HEK293 (cell line): Measurements from ENCODE around the gene AP1G2.

Experiments used
- CTCF ChIA-PET: fragments of 350-600 bp; formaldehyde crosslinking; extraction: SDS; loops from one replicate; lab custom pipeline; 2021; ENCODE audit warnings: antibody characterized with exemption; lab: Yijun Ruan, JAX
- POLR2A ChIA-PET: fragments of 300-600 bp; formaldehyde crosslinking; extraction: SDS; loops from one replicate; lab custom pipeline; 2020; ENCODE audit warnings: antibody characterized with exemption, inconsistent platforms; lab: Yijun Ruan, JAX
- H3K27ac ChIP-seq: fragments of 200-500 bp; sonication (Bioruptor generic); 2 replicates; pipeline ENCODE4 v1.5.1; 2014; ENCODE audit warnings: low read depth, low read length, control low read depth, inconsistent platforms; ENCODE audit errors: extremely low read depth
- H3K36me3 ChIP-seq, 2 experiments: fragments of 200-500 bp in 1 of 2; sonication (Bioruptor generic) in 1 of 2; 1 replicate in 1 of 2; 2 replicates in 1 of 2; pipeline ENCODE4 v1.5.1; 2014 to 2017; ENCODE audit warnings: inconsistent platforms in 2 of 2, low read length in 2 of 2; ENCODE audit not compliant: control insufficient read depth in 2 of 2, insufficient read depth in 1 of 2
- H3K4me1 ChIP-seq: fragments of 200-500 bp; sonication (Bioruptor generic); 2 replicates; pipeline ENCODE4 v1.5.1; 2014; ENCODE audit warnings: mild to moderate bottlenecking, low read length, inconsistent platforms; ENCODE audit not compliant: control insufficient read depth, insufficient read depth
- H3K4me3 ChIP-seq: 2 replicates; pipeline ENCODE4 v1.5.1; 2011; ENCODE audit warnings: low read depth, mild to moderate bottlenecking, control low read depth, low read length, moderate library complexity
- H3K9me3 ChIP-seq: fragments of 200-500 bp; sonication (Bioruptor generic); 2 replicates; pipeline ENCODE4 v1.5.1; 2014; ENCODE audit warnings: low read depth, low read length, inconsistent platforms; ENCODE audit not compliant: control insufficient read depth, insufficient read depth
- BCL11B ChIP-seq: fragments of 450-650 bp; formaldehyde crosslinking; IDR thresholded peaks from 2 replicates; pipeline ENCODE4 v1.5.1; 2016; ENCODE audit warnings: low read depth, missing biosample characterization, missing genetic modification characterization
- GLI2 ChIP-seq: fragments of 450-650 bp; formaldehyde crosslinking; IDR thresholded peaks from 2 replicates; pipeline ENCODE4; 2017; ENCODE audit warnings: missing biosample characterization, missing genetic modification characterization, low read depth, borderline replicate concordance
- PRDM6 ChIP-seq: fragments of 450-650 bp; formaldehyde crosslinking; IDR thresholded peaks from 2 replicates; pipeline ENCODE4 v1.5.1; 2017; ENCODE audit warnings: missing biosample characterization, missing genetic modification characterization
- SALL2 ChIP-seq: fragments of 450-650 bp; formaldehyde crosslinking; IDR thresholded peaks from 2 replicates; pipeline ENCODE4 v1.5.0; 2017; ENCODE audit warnings: missing biosample characterization, mild to moderate bottlenecking, missing genetic modification characterization, borderline replicate concordance
- TCF7L2 ChIP-seq: IDR thresholded peaks from 2 replicates; pipeline ENCODE4 v1.6.1; 2011; ENCODE audit warnings: low read depth, mild to moderate bottlenecking, inconsistent platforms, low read length, moderate library complexity, borderline replicate concordance
- ZBTB11 ChIP-seq: fragments of 450-650 bp; formaldehyde crosslinking; conservative IDR thresholded peaks from 2 replicates; pipeline ENCODE4 v1.5.1; 2016; ENCODE audit warnings: low read depth, missing biosample characterization, missing genetic modification characterization
- ZEB2 ChIP-seq: fragments of 450-650 bp; formaldehyde crosslinking; IDR thresholded peaks from 2 replicates; pipeline ENCODE4 v1.5.1; 2016; ENCODE audit warnings: missing biosample characterization, missing genetic modification characterization
- ZFHX2 ChIP-seq: fragments of 450-650 bp; formaldehyde crosslinking; conservative IDR thresholded peaks from 2 replicates; pipeline ENCODE4 v1.5.1; 2016; ENCODE audit warnings: missing biosample characterization, missing genetic modification characterization
- ZNF155 ChIP-seq: fragments of 450-650 bp; formaldehyde crosslinking; IDR thresholded peaks from 2 replicates; pipeline ENCODE4 v1.5.1; 2016; ENCODE audit warnings: missing biosample characterization, missing genetic modification characterization
- ZNF16 ChIP-seq: fragments of 450-650 bp; formaldehyde crosslinking; IDR thresholded peaks from 2 replicates; pipeline ENCODE4 v1.5.1; 2016; ENCODE audit warnings: low read depth, missing biosample characterization, missing genetic modification characterization
- ZNF518A ChIP-seq: fragments of 450-650 bp; formaldehyde crosslinking; conservative IDR thresholded peaks from 2 replicates; pipeline ENCODE4 v1.5.1; 2016; ENCODE audit warnings: low read depth, missing biosample characterization, missing genetic modification characterization
- ZNF548 ChIP-seq: fragments of 450-650 bp; formaldehyde crosslinking; IDR thresholded peaks from 2 replicates; pipeline ENCODE4 v1.5.1; 2016; ENCODE audit warnings: missing biosample characterization, missing genetic modification characterization
- ZNF629 ChIP-seq: fragments of 450-650 bp; formaldehyde crosslinking; IDR thresholded peaks from 2 replicates; pipeline ENCODE4 v1.5.1; 2017; ENCODE audit warnings: missing biosample characterization, missing genetic modification characterization
- TF ChIP-seq, protein P1 (sequence below): fragments of 450-650 bp; formaldehyde crosslinking; IDR thresholded peaks from 2 replicates; pipeline ENCODE4 v1.5.1; 2016; ENCODE audit warnings: missing biosample characterization, missing genetic modification characterization
- TF ChIP-seq, protein P2 (sequence below): fragments of 450-650 bp; formaldehyde crosslinking; IDR thresholded peaks from 2 replicates; pipeline ENCODE4 v1.5.1; 2017; ENCODE audit warnings: missing biosample characterization, missing genetic modification characterization
- TF ChIP-seq, protein P3 (sequence below): fragments of 450-650 bp; formaldehyde crosslinking; IDR thresholded peaks from 2 replicates; pipeline ENCODE4 v1.5.1; 2017; ENCODE audit warnings: missing biosample characterization, missing genetic modification characterization
- TF ChIP-seq, protein P4 (sequence below): fragments of 450-650 bp; formaldehyde crosslinking; IDR thresholded peaks from 2 replicates; pipeline ENCODE4 v1.5.1; 2017; ENCODE audit warnings: missing biosample characterization, mild to moderate bottlenecking, missing genetic modification characterization, moderate library complexity

The AP1G2 gene

DNA sequence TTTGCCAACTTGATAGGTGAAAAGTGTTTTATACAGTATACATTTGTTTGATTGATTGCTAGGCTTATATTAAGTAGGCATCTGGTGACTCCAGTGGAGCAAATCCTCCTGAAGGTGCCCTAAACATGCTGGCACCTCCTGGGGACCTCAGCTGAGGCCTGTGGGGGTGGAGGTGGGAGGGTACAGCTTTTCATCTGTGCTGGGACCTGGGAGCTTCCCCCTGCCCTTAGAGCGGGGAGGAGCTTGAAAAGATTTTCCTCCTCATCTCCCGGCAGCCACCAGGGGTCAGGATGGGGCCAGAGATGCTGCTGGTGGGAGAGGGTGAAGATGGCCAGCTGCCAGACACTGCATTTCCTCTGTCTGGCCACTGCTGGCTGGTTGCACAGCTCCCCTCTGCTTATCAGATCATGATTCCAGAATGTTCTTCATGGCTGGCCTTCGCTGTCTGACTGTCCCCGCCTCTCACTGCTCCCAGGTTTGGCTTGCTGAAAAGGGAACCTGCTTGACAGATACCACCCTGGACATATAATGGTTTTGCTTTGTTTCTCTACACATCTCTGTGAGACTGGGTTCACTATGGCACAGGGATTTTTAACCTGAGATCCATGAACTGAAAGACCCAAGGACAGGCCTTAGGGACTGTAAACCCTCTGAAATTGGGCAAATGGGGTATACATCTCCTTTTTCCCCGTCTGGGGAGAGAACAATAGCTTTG, 21.4 kb upstream of the AP1G2 start:
- H3K36me3 ChIP-seq = no peaks in the 10 kb centered on the region
- POLR2A ChIA-PET = interaction anchor here (0.7 to 1.3 kb wide), 4 partner anchors 11 to 287 kb away, joined by 3 to 4 read pairs (median 3); no protein-coding TSS in a partner anchor
- TF ChIP-seq, protein P1, sequence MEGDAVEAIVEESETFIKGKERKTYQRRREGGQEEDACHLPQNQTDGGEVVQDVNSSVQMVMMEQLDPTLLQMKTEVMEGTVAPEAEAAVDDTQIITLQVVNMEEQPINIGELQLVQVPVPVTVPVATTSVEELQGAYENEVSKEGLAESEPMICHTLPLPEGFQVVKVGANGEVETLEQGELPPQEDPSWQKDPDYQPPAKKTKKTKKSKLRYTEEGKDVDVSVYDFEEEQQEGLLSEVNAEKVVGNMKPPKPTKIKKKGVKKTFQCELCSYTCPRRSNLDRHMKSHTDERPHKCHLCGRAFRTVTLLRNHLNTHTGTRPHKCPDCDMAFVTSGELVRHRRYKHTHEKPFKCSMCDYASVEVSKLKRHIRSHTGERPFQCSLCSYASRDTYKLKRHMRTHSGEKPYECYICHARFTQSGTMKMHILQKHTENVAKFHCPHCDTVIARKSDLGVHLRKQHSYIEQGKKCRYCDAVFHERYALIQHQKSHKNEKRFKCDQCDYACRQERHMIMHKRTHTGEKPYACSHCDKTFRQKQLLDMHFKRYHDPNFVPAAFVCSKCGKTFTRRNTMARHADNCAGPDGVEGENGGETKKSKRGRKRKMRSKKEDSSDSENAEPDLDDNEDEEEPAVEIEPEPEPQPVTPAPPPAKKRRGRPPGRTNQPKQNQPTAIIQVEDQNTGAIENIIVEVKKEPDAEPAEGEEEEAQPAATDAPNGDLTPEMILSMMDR (tag by site-specific recombination) = peak; percentile 95
- TF ChIP-seq ZNF518A (tag by site-specific recombination) (0 out of 2 replicates have a peak, but pooled peaks have one; percentile 16), SALL2 (tag by site-specific recombination) (no peak), ZFHX2 (tag by site-specific recombination) (peak; percentile 50), GLI2 (no peak), ZNF629 (tag by site-specific recombination) (no peak), ZNF548 (no peak), ZNF16 (no peak), TCF7L2 (no peak), PRDM6 (tag by site-specific recombination) (no peak), ZEB2 (tag by site-specific recombination) (0 out of 2 replicates have a peak, but pooled peaks have one; percentile 16), ZBTB11 (tag by site-specific recombination) (no peak), ZNF155 (no peak), BCL11B (no peak)
- TF ChIP-seq, protein P2, sequence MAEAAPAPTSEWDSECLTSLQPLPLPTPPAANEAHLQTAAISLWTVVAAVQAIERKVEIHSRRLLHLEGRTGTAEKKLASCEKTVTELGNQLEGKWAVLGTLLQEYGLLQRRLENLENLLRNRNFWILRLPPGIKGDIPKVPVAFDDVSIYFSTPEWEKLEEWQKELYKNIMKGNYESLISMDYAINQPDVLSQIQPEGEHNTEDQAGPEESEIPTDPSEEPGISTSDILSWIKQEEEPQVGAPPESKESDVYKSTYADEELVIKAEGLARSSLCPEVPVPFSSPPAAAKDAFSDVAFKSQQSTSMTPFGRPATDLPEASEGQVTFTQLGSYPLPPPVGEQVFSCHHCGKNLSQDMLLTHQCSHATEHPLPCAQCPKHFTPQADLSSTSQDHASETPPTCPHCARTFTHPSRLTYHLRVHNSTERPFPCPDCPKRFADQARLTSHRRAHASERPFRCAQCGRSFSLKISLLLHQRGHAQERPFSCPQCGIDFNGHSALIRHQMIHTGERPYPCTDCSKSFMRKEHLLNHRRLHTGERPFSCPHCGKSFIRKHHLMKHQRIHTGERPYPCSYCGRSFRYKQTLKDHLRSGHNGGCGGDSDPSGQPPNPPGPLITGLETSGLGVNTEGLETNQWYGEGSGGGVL = 0 out of 2 replicates have a peak, but pooled peaks have one; percentile 5
- TF ChIP-seq, protein P3, sequence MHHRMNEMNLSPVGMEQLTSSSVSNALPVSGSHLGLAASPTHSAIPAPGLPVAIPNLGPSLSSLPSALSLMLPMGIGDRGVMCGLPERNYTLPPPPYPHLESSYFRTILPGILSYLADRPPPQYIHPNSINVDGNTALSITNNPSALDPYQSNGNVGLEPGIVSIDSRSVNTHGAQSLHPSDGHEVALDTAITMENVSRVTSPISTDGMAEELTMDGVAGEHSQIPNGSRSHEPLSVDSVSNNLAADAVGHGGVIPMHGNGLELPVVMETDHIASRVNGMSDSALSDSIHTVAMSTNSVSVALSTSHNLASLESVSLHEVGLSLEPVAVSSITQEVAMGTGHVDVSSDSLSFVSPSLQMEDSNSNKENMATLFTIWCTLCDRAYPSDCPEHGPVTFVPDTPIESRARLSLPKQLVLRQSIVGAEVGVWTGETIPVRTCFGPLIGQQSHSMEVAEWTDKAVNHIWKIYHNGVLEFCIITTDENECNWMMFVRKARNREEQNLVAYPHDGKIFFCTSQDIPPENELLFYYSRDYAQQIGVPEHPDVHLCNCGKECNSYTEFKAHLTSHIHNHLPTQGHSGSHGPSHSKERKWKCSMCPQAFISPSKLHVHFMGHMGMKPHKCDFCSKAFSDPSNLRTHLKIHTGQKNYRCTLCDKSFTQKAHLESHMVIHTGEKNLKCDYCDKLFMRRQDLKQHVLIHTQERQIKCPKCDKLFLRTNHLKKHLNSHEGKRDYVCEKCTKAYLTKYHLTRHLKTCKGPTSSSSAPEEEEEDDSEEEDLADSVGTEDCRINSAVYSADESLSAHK (tag by site-specific recombination) = no peak
- TF ChIP-seq, protein P4, sequence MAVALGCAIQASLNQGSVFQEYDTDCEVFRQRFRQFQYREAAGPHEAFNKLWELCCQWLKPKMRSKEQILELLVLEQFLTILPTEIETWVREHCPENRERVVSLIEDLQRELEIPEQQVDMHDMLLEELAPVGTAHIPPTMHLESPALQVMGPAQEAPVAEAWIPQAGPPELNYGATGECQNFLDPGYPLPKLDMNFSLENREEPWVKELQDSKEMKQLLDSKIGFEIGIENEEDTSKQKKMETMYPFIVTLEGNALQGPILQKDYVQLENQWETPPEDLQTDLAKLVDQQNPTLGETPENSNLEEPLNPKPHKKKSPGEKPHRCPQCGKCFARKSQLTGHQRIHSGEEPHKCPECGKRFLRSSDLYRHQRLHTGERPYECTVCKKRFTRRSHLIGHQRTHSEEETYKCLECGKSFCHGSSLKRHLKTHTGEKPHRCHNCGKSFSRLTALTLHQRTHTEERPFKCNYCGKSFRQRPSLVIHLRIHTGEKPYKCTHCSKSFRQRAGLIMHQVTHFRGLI (tag by site-specific recombination) = no peak

More for the DNA sequence above, 21.4 kb upstream of the AP1G2 start:
- Histone ChIP-seq H3K9me3 (no peaks in the 10 kb centered on the region), H3K4me3 (no peak overlapping the region), H3K4me1 (no peaks in the 10 kb centered on the region), H3K27ac (no peak overlapping the region)
- CTCF ChIA-PET = interaction anchor here (0.6 to 2.5 kb wide), 37 partner anchors 11 to 1918 kb away, joined by 3 to 38 read pairs (median 3); partner anchors contain the start of genes AP1G2 and DHRS2
